ENCODE results near the gene NRL.

DNA sequence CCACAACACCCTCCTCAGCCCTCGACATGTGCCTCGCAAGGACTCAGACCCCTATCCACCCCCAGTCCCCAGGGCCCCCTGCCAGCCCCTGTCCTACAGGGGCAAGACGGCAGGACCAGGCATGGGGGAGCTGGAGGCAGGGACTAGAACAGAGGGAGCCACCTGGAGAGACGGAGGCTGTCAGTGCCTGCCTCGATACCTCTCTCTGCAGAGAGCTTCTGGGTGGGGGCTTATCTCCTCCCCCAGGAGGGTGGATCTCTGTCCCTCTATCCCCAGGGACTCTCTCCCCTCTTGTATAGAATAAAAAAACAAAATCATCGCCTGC is 45.4 kb downstream of the NRL start:
- TF ChIP-seq, protein P1, sequence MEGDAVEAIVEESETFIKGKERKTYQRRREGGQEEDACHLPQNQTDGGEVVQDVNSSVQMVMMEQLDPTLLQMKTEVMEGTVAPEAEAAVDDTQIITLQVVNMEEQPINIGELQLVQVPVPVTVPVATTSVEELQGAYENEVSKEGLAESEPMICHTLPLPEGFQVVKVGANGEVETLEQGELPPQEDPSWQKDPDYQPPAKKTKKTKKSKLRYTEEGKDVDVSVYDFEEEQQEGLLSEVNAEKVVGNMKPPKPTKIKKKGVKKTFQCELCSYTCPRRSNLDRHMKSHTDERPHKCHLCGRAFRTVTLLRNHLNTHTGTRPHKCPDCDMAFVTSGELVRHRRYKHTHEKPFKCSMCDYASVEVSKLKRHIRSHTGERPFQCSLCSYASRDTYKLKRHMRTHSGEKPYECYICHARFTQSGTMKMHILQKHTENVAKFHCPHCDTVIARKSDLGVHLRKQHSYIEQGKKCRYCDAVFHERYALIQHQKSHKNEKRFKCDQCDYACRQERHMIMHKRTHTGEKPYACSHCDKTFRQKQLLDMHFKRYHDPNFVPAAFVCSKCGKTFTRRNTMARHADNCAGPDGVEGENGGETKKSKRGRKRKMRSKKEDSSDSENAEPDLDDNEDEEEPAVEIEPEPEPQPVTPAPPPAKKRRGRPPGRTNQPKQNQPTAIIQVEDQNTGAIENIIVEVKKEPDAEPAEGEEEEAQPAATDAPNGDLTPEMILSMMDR (IDR thresholded peaks at IDR 0.05) = no peak
- no peak for TF ChIP-seq POLR2A (IDR thresholded peaks at IDR 0.05)
